ENCODE results near the gene NBAS.

The NBAS gene

GRCh38 chr2:15579641-15580040, 18.5 kb upstream of the NBAS start:
- Histone ChIP-seq H3K27me3 (replicated peaks in 2 of 5; ENCODE audit: control insufficient read depth in 4 of 5, insufficient read depth in 5 of 5, low read length in 4 of 5) (no peaks in the 10 kb centered on the region), H3K27ac (ENCODE audit: insufficient read depth in 1 of 2, low read depth in 1 of 2, low read length in 2 of 2, poor library complexity in 1 of 2, severe bottlenecking in 2 of 2) (no peak overlapping the region), H3K36me3 (ENCODE audit: control insufficient read depth in 4 of 4, insufficient read depth in 4 of 4, low read length in 3 of 4) (no peaks in the 10 kb centered on the region), H3K4me3 (ENCODE audit: control insufficient read depth in 1 of 7, extremely low read depth in 1 of 7, insufficient read depth in 4 of 7, low read depth in 2 of 7, low read length in 6 of 7) (no peak overlapping the region), H3K9me3 (ENCODE audit: control extremely low read depth in 1 of 5, control insufficient read depth in 4 of 5, insufficient read depth in 2 of 5, low read depth in 1 of 5, low read length in 4 of 5) (no peaks in the 10 kb centered on the region), H3K4me1 (ENCODE audit: control extremely low read depth in 1 of 4, control insufficient read depth in 4 of 4, insufficient read depth in 4 of 4, low read length in 3 of 4) (no peaks in the 10 kb centered on the region)
- DNase-seq = no peak
- WGBS (ENCODE audit: insufficient coverage) = 80% methylated on average over 1 of the region's 1 CpG
- CTCF ChIA-PET = interaction anchor here (0.7 to 5.9 kb wide), 2 partner anchors 8 to 12 kb away, joined by 3 to 51 read pairs; no protein-coding TSS in a partner anchor
- POLR2A ChIA-PET = no interaction called here

- no peaks in the 10 kb centered on the region for H3K36me3 ChIP-seq (ENCODE audit: control insufficient read depth in 4 of 4, insufficient read depth in 4 of 4, low read length in 3 of 4)
- WGBS (ENCODE audit: insufficient coverage) = 23% methylated on average over 7 of the region's 7 CpGs
- no peak overlapping the region for H3K4me3 ChIP-seq (ENCODE audit: control insufficient read depth in 1 of 7, extremely low read depth in 1 of 7, insufficient read depth in 4 of 7, low read depth in 2 of 7, low read length in 6 of 7)
- ChIA-PET POLR2A (interaction anchor here (0.6 kb wide), 1 partner anchor 18 kb away, joined by 3 read pairs; no protein-coding TSS in a partner anchor), CTCF (interaction anchor here (0.6 to 5.9 kb wide), 18 partner anchors 10 to 676 kb away, joined by 3 to 51 read pairs (median 4); partner anchors contain the start of gene NBAS)
- no peak overlapping the region for H3K27ac ChIP-seq (ENCODE audit: insufficient read depth in 1 of 2, low read depth in 1 of 2, low read length in 2 of 2, poor library complexity in 1 of 2, severe bottlenecking in 2 of 2)
- H3K4me1 ChIP-seq (ENCODE audit: control extremely low read depth in 1 of 4, control insufficient read depth in 4 of 4, insufficient read depth in 4 of 4, low read length in 3 of 4) = peaks cover 0 to 4% (median 0%) of the 10 kb centered on the region in 4 experiments
- DNase-seq = peak; percentile 82 to 92 (median 87)
- no peaks in the 10 kb centered on the region for H3K27me3 ChIP-seq (replicated peaks in 2 of 5; ENCODE audit: control insufficient read depth in 4 of 5, insufficient read depth in 5 of 5, low read length in 4 of 5)
- H3K9me3 ChIP-seq (ENCODE audit: control extremely low read depth in 1 of 5, control insufficient read depth in 4 of 5, insufficient read depth in 2 of 5, low read depth in 1 of 5, low read length in 4 of 5) = no peaks in the 10 kb centered on the region
These were observed 16.1 kb upstream of the NBAS start for GRCh38 chr2:15577071-15577735.

GRCh38 chr2:15571729-15572128, 10.6 kb upstream of the NBAS start:
- no peaks in the 10 kb centered on the region for H3K9me3 ChIP-seq (ENCODE audit: control extremely low read depth in 1 of 5, control insufficient read depth in 4 of 5, insufficient read depth in 2 of 5, low read depth in 1 of 5, low read length in 4 of 5)
- ChIA-PET CTCF (interaction anchor here (0.9 to 1.5 kb wide), 2 partner anchors 10 to 15 kb away, joined by 3 to 4 read pairs; partner anchors contain the start of gene NBAS), POLR2A (no interaction called here)
- WGBS (ENCODE audit: insufficient coverage) = 100% methylated on average over 2 of the region's 3 CpGs
- H3K36me3 ChIP-seq (ENCODE audit: control insufficient read depth in 4 of 4, insufficient read depth in 4 of 4, low read length in 3 of 4) = no peaks in the 10 kb centered on the region
- DNase-seq = no peak
- no peak overlapping the region for H3K4me3 ChIP-seq (ENCODE audit: control insufficient read depth in 1 of 7, extremely low read depth in 1 of 7, insufficient read depth in 4 of 7, low read depth in 2 of 7, low read length in 6 of 7)
- H3K27ac ChIP-seq (ENCODE audit: insufficient read depth in 1 of 2, low read depth in 1 of 2, low read length in 2 of 2, poor library complexity in 1 of 2, severe bottlenecking in 2 of 2) = no peak overlapping the region
- peaks cover 0 to 4% (median 0%) of the 10 kb centered on the region in 4 experiments for H3K4me1 ChIP-seq (ENCODE audit: control extremely low read depth in 1 of 4, control insufficient read depth in 4 of 4, insufficient read depth in 4 of 4, low read length in 3 of 4)
- peaks cover 0 to 2% (median 0%) of the 10 kb centered on the region in 5 experiments for H3K27me3 ChIP-seq (replicated peaks in 2 of 5; ENCODE audit: control insufficient read depth in 4 of 5, insufficient read depth in 5 of 5, low read length in 4 of 5)

- Histone ChIP-seq H3K36me3 (ENCODE audit: control insufficient read depth in 4 of 4, insufficient read depth in 4 of 4, low read length in 3 of 4) (no peaks in the 10 kb centered on the region), H3K9me3 (ENCODE audit: control extremely low read depth in 1 of 5, control insufficient read depth in 4 of 5, insufficient read depth in 2 of 5, low read depth in 1 of 5, low read length in 4 of 5) (no peaks in the 10 kb centered on the region)
- POLR2A ChIA-PET = no interaction called here
These were observed 9.0 kb upstream of the NBAS start for GRCh38 chr2:15570104-15570503.

GRCh38 chr2:15568874-15569273, 7.7 kb upstream of the NBAS start:
- Histone ChIP-seq H3K27ac (ENCODE audit: insufficient read depth in 1 of 2, low read depth in 1 of 2, low read length in 2 of 2, poor library complexity in 1 of 2, severe bottlenecking in 2 of 2) (no peak overlapping the region), H3K4me1 (ENCODE audit: control extremely low read depth in 1 of 4, control insufficient read depth in 4 of 4, insufficient read depth in 4 of 4, low read length in 3 of 4) (no peaks in the 10 kb centered on the region), H3K9me3 (ENCODE audit: control extremely low read depth in 1 of 5, control insufficient read depth in 4 of 5, insufficient read depth in 2 of 5, low read depth in 1 of 5, low read length in 4 of 5) (no peaks in the 10 kb centered on the region), H3K27me3 (replicated peaks in 2 of 5; ENCODE audit: control insufficient read depth in 4 of 5, insufficient read depth in 5 of 5, low read length in 4 of 5) (peaks cover 0 to 2% (median 0%) of the 10 kb centered on the region in 5 experiments), H3K4me3 (ENCODE audit: control insufficient read depth in 1 of 7, extremely low read depth in 1 of 7, insufficient read depth in 4 of 7, low read depth in 2 of 7, low read length in 6 of 7) (no peak overlapping the region), H3K36me3 (ENCODE audit: control insufficient read depth in 4 of 4, insufficient read depth in 4 of 4, low read length in 3 of 4) (no peaks in the 10 kb centered on the region)
- POLR2A ChIA-PET = no interaction called here
- WGBS (ENCODE audit: insufficient coverage) = 98% methylated on average over 5 of the region's 12 CpGs
- DNase-seq = no peak
- CTCF ChIA-PET = no interaction called here

More at GRCh38 chr2:15570104-15570503, 9.0 kb upstream of the NBAS start:
- CTCF ChIA-PET = no interaction called here
- H3K27ac ChIP-seq (ENCODE audit: insufficient read depth in 1 of 2, low read depth in 1 of 2, low read length in 2 of 2, poor library complexity in 1 of 2, severe bottlenecking in 2 of 2) = no peak overlapping the region
- WGBS (ENCODE audit: insufficient coverage) = 98% methylated on average over 4 of the region's 5 CpGs
- H3K4me1 ChIP-seq (ENCODE audit: control extremely low read depth in 1 of 4, control insufficient read depth in 4 of 4, insufficient read depth in 4 of 4, low read length in 3 of 4) = peaks cover 0 to 4% (median 0%) of the 10 kb centered on the region in 4 experiments
- no peak for DNase-seq
- no peak overlapping the region for H3K4me3 ChIP-seq (ENCODE audit: control insufficient read depth in 1 of 7, extremely low read depth in 1 of 7, insufficient read depth in 4 of 7, low read depth in 2 of 7, low read length in 6 of 7)
- peaks cover 0 to 2% (median 0%) of the 10 kb centered on the region in 5 experiments for H3K27me3 ChIP-seq (replicated peaks in 2 of 5; ENCODE audit: control insufficient read depth in 4 of 5, insufficient read depth in 5 of 5, low read length in 4 of 5)

GRCh38 chr2:15566912-15567311, 5.8 kb upstream of the NBAS start:
- no peak overlapping the region for H3K4me3 ChIP-seq (ENCODE audit: control insufficient read depth in 1 of 7, extremely low read depth in 1 of 7, insufficient read depth in 4 of 7, low read depth in 2 of 7, low read length in 6 of 7)
- peaks cover 0 to 2% (median 0%) of the 10 kb centered on the region in 5 experiments for H3K27me3 ChIP-seq (replicated peaks in 2 of 5; ENCODE audit: control insufficient read depth in 4 of 5, insufficient read depth in 5 of 5, low read length in 4 of 5)
- peaks cover 0 to 4% (median 2%) of the 10 kb centered on the region in 4 experiments for H3K4me1 ChIP-seq (ENCODE audit: control extremely low read depth in 1 of 4, control insufficient read depth in 4 of 4, insufficient read depth in 4 of 4, low read length in 3 of 4)
- ChIA-PET CTCF (interaction anchor here (0.7 to 1.7 kb wide), 2 partner anchors 9 to 420 kb away, joined by 3 to 6 read pairs; no protein-coding TSS in a partner anchor), POLR2A (no interaction called here)
- no peaks in the 10 kb centered on the region for H3K36me3 ChIP-seq (ENCODE audit: control insufficient read depth in 4 of 4, insufficient read depth in 4 of 4, low read length in 3 of 4)
- no peak for DNase-seq
- H3K9me3 ChIP-seq (ENCODE audit: control extremely low read depth in 1 of 5, control insufficient read depth in 4 of 5, insufficient read depth in 2 of 5, low read depth in 1 of 5, low read length in 4 of 5) = no peaks in the 10 kb centered on the region
- WGBS (ENCODE audit: insufficient coverage) = 100% methylated on average over 4 of the region's 6 CpGs
- no peak overlapping the region for H3K27ac ChIP-seq (ENCODE audit: insufficient read depth in 1 of 2, low read depth in 1 of 2, low read length in 2 of 2, poor library complexity in 1 of 2, severe bottlenecking in 2 of 2)

- Histone ChIP-seq H3K4me1 (ENCODE audit: control extremely low read depth in 1 of 4, control insufficient read depth in 4 of 4, insufficient read depth in 4 of 4, low read length in 3 of 4) (peaks cover 0 to 10% (median 6%) of the 10 kb centered on the region in 4 experiments), H3K36me3 (ENCODE audit: control insufficient read depth in 4 of 4, insufficient read depth in 4 of 4, low read length in 3 of 4) (no peaks in the 10 kb centered on the region), H3K4me3 (ENCODE audit: control insufficient read depth in 1 of 7, extremely low read depth in 1 of 7, insufficient read depth in 4 of 7, low read depth in 2 of 7, low read length in 6 of 7) (no peak overlapping the region), H3K27me3 (replicated peaks in 2 of 5; ENCODE audit: control insufficient read depth in 4 of 5, insufficient read depth in 5 of 5, low read length in 4 of 5) (peaks cover 0 to 2% (median 0%) of the 10 kb centered on the region in 5 experiments), H3K9me3 (ENCODE audit: control extremely low read depth in 1 of 5, control insufficient read depth in 4 of 5, insufficient read depth in 2 of 5, low read depth in 1 of 5, low read length in 4 of 5) (no peaks in the 10 kb centered on the region), H3K27ac (ENCODE audit: insufficient read depth in 1 of 2, low read depth in 1 of 2, low read length in 2 of 2, poor library complexity in 1 of 2, severe bottlenecking in 2 of 2) (no peak overlapping the region)
- no peak for DNase-seq
- POLR2A ChIA-PET = interaction anchor here (0.6 kb wide), 1 partner anchor 439 kb away, joined by 3 read pairs; no protein-coding TSS in a partner anchor
- no CpG with 5 or more reads among the region's 2 CpGs for WGBS (ENCODE audit: insufficient coverage)
- CTCF ChIA-PET = interaction anchor here (0.6 to 1.3 kb wide), 3 partner anchors 11 to 94 kb away, joined by 3 to 5 read pairs (median 3); no protein-coding TSS in a partner anchor
These were observed 5.0 kb upstream of the NBAS start for GRCh38 chr2:15565994-15566671.

All from common myeloid progenitor, CD34-positive (primary cell).